Endodermal cell (in vitro differentiated cells): ENCODE measurements around the gene MSL3B.

Source experiments
- DNase-seq: peaks from one replicate; pipeline ENCODE4 v3.0.0-alpha.2; 2017
- H3K27ac ChIP-seq: 2 replicates; pipeline ENCODE4 v1.5.1; 2013; ENCODE audit warnings: mild to moderate bottlenecking, low read depth, low read length, moderate library complexity
- H3K27me3 ChIP-seq: 2 replicates; pipeline ENCODE4 v1.6.1; 2013; ENCODE audit warnings: mild to moderate bottlenecking, low read length, moderate library complexity; ENCODE audit not compliant: insufficient read depth, control insufficient read depth, poor library complexity, severe bottlenecking
- H3K36me3 ChIP-seq: 2 replicates; pipeline ENCODE4 v1.7.0; 2013; ENCODE audit warnings: mild to moderate bottlenecking, low read length, moderate library complexity; ENCODE audit not compliant: control insufficient read depth, insufficient read depth
- H3K4me1 ChIP-seq: one replicate; pipeline ENCODE4 v1.7.0; 2013; ENCODE audit warnings: low read length; ENCODE audit not compliant: control insufficient read depth, insufficient read depth
- H3K4me3 ChIP-seq: 2 replicates; pipeline ENCODE4 v1.5.1; 2013; ENCODE audit warnings: mild to moderate bottlenecking, low read length, moderate library complexity
- H3K9ac ChIP-seq: 2 replicates; pipeline ENCODE4 v1.6.1; 2013; ENCODE audit warnings: mild to moderate bottlenecking, low read length, moderate library complexity; ENCODE audit not compliant: poor library complexity, severe bottlenecking; ENCODE audit errors: extremely low read depth
- H3K9me3 ChIP-seq: 2 replicates; pipeline ENCODE4 v1.6.1; 2013; ENCODE audit warnings: mild to moderate bottlenecking, low read length, moderate library complexity; ENCODE audit not compliant: control insufficient read depth
- H3K27ac Mint-ChIP-seq: 2 replicates; pipeline ENCODE4 v1.8.0; 2020; ENCODE audit warnings: mixed read lengths
- H3K27me3 Mint-ChIP-seq: 2 replicates; pipeline ENCODE4 v1.8.0; 2021; ENCODE audit warnings: mild to moderate bottlenecking, mixed read lengths; ENCODE audit not compliant: insufficient read depth
- H3K36me3 Mint-ChIP-seq: 2 replicates; pipeline ENCODE4 v1.8.0; 2020; ENCODE audit warnings: low read depth, mixed read lengths
- H3K4me1 Mint-ChIP-seq: 2 replicates; pipeline ENCODE4 v1.8.0; 2020; ENCODE audit warnings: mixed read lengths
- H3K4me3 Mint-ChIP-seq: 2 replicates; pipeline ENCODE4 v1.8.0; 2020; ENCODE audit warnings: mild to moderate bottlenecking, moderate library complexity, mixed read lengths
- H3K9me3 Mint-ChIP-seq: 2 replicates; pipeline ENCODE4 v1.8.0; 2020; ENCODE audit warnings: mild to moderate bottlenecking, mixed read lengths
- WGBS, 2 experiments: methylation state at CpG; one replicate each; pipeline versions ENCODE4 v1.1.5 to v1.1.7; 2013; ENCODE audit warnings: missing lambda C conversion rate in 2 of 2, mixed read lengths in 1 of 2; ENCODE audit not compliant: insufficient coverage in 1 of 2, insufficient read length in 1 of 2; 5-methylcytosine and 5-hydroxymethylcytosine counted together
- TF ChIP-seq, protein P1 (sequence below): fragments of 200-600 bp; sonication (generic); conservative IDR thresholded peaks from 2 replicates; pipeline ENCODE4 v1.5.0; 2021; ENCODE audit warnings: antibody characterized with exemption, mild to moderate bottlenecking

Gene MSL3B

DNA sequence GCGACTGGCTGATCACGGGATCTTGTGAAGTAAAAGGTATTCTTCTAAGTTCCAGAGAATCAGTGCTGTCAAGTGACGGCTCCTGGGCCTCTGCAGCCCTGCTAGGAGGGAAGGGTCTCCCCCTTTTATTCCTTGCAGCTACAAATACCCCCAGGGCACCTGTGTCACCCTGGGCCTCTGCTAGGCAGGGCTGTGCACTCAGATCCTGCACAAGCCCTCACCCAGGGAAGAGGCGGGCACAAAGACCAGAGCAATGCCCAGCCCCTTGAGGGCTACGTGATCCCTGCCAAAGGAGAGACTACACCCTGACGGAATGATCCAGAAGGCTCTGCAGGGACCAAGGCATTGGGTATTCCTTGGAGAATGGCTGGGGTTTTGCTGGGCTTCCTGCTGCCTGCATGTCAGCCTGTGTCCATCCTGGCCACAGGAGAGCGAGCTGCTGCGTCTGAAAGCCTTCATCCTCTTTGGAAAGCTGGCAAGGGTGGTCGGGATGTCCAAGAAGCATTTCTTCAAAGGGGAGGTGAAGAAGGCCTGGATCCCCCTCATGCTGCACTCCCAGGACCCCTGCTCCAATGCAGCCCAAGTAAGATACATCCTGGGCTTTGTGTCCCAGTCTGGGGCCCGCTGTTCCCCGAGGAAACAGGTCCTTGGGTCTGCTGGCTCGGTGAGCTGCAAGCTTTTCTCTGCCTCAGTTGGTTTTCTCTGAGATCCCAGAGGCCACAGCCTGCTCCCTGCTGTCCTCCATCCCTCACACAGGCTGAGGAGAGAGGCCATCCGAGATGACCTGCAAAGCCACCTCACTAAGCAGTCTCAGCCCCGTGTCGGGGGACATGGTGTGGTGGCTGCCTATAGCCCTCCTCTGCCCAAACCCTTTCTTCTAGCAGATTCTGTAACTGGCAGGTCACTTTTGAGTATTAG lies 38.7 kb downstream of the MSL3B start:
- Histone ChIP-seq H3K27ac (no peak overlapping the region), H3K9ac (no peak overlapping the region), H3K27me3 (no peaks in the 10 kb centered on the region), H3K36me3 (no peaks in the 10 kb centered on the region), H3K4me1 (no peaks in the 10 kb centered on the region), H3K9me3 (no peaks in the 10 kb centered on the region), H3K4me3 (no peak overlapping the region)
- TF ChIP-seq, protein P1, sequence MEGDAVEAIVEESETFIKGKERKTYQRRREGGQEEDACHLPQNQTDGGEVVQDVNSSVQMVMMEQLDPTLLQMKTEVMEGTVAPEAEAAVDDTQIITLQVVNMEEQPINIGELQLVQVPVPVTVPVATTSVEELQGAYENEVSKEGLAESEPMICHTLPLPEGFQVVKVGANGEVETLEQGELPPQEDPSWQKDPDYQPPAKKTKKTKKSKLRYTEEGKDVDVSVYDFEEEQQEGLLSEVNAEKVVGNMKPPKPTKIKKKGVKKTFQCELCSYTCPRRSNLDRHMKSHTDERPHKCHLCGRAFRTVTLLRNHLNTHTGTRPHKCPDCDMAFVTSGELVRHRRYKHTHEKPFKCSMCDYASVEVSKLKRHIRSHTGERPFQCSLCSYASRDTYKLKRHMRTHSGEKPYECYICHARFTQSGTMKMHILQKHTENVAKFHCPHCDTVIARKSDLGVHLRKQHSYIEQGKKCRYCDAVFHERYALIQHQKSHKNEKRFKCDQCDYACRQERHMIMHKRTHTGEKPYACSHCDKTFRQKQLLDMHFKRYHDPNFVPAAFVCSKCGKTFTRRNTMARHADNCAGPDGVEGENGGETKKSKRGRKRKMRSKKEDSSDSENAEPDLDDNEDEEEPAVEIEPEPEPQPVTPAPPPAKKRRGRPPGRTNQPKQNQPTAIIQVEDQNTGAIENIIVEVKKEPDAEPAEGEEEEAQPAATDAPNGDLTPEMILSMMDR, result no peak
- Mint-ChIP-seq H3K4me3 (no peak overlapping the region), H3K4me1 (peaks cover 7% of the 10 kb centered on the region), H3K27ac (no peak overlapping the region), H3K9me3 (peaks cover 2% of the 10 kb centered on the region), H3K36me3 (no peaks in the 10 kb centered on the region), H3K27me3 (no peaks in the 10 kb centered on the region)
- WGBS, 2 experiments, result 86 to 98% methylated on average over 8 to 15 of the region's 15 CpGs
- peak; percentile 36 for DNase-seq

DNA sequence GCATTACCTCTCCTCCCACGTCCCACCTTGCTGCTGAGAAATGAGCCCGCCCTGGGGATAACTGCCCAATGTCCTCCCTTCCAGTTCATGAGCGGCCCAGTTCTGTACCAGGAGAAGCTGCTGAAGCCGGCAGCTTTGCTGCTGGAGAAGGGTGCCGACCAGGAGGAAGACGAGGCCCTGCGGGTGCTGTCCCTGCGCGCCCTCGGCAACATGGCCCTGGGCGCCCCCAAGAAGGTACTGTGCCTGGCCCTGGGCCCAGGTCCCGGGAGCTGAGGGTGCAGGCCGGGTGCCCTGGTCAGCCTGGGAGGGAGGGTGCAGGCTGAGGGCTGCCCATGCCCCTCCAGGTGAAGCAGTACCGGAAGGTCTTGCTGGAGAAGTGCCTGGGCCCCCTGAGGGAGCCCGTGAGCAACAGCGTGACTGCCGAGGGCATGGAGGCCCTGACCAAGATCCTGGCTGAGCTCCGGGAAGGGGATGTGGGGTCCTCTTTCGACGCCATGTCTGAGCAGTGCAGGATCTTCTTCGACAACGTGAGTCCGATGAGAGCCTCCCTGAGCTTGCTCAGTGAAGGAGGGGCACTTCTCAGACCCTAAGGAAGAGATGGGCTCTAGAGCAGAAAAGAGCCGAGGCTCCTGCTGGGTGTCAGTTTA lies 39.5 kb downstream of the MSL3B start:
- Histone ChIP-seq H3K27ac (no peak overlapping the region), H3K9ac (no peak overlapping the region), H3K9me3 (no peaks in the 10 kb centered on the region), H3K4me1 (no peaks in the 10 kb centered on the region), H3K36me3 (no peaks in the 10 kb centered on the region), H3K4me3 (no peak overlapping the region), H3K27me3 (no peaks in the 10 kb centered on the region)
- no peaks in the 10 kb centered on the region for H3K36me3 Mint-ChIP-seq
- H3K9me3 Mint-ChIP-seq, result peaks cover 2% of the 10 kb centered on the region
- H3K27ac Mint-ChIP-seq, result no peak overlapping the region
- H3K4me1 Mint-ChIP-seq, result peaks cover 7% of the 10 kb centered on the region
- peak; percentile 52 for DNase-seq
- TF ChIP-seq, protein P1, result peak; percentile 17
- H3K27me3 Mint-ChIP-seq, result no peaks in the 10 kb centered on the region
- 83 to 90% methylated on average over 15 to 24 of the region's 24 CpGs for WGBS, 2 experiments
- no peak overlapping the region for H3K4me3 Mint-ChIP-seq

DNA sequence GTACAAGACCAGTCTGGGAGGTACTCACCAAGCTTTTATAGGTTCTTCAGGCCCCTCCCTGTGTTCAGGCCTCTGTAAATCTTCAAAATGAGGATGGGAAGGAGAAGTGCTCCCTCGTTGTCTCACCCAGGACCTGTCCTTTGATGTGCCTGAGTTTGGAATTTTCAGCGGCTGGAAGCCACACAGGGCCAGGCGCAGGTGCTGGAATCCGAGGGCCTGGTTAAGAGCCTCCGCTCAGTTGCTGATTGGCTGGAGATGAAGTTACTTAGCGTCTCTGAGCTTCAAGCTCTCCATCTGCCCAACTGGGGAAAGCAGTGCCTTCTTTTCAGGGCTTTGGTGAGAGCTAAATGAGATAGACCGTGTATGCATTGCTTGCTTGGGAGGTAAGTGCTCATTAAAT lies 43.8 kb downstream of the MSL3B start:
- Mint-ChIP-seq H3K9me3 (peaks cover 2% of the 10 kb centered on the region), H3K27me3 (no peaks in the 10 kb centered on the region), H3K27ac (no peak overlapping the region), H3K4me3 (no peak overlapping the region), H3K36me3 (no peaks in the 10 kb centered on the region), H3K4me1 (peaks cover 7% of the 10 kb centered on the region)
- 85 to 89% methylated on average over 3 to 7 of the region's 7 CpGs for WGBS, 2 experiments
- no peaks in the 10 kb centered on the region for H3K36me3 ChIP-seq
- TF ChIP-seq, protein P1, result no peak
- H3K9me3 ChIP-seq, result no peaks in the 10 kb centered on the region
- no peak overlapping the region for H3K27ac ChIP-seq
- no peaks in the 10 kb centered on the region for H3K4me1 ChIP-seq
- DNase-seq, result peak; percentile 51
- no peak overlapping the region for H3K9ac ChIP-seq
- H3K4me3 ChIP-seq, result no peak overlapping the region
- H3K27me3 ChIP-seq, result no peaks in the 10 kb centered on the region
